ENCODE results near the gene PANX2. TPM values are rescaled to one million over a fixed set of nuclear protein-coding genes. Genes with fewer than 3 reads are reported as not detected.

PANX2 gene
- total RNA-seq, 1 donor from 2014 or later, result 3.0 TPM

DNA sequence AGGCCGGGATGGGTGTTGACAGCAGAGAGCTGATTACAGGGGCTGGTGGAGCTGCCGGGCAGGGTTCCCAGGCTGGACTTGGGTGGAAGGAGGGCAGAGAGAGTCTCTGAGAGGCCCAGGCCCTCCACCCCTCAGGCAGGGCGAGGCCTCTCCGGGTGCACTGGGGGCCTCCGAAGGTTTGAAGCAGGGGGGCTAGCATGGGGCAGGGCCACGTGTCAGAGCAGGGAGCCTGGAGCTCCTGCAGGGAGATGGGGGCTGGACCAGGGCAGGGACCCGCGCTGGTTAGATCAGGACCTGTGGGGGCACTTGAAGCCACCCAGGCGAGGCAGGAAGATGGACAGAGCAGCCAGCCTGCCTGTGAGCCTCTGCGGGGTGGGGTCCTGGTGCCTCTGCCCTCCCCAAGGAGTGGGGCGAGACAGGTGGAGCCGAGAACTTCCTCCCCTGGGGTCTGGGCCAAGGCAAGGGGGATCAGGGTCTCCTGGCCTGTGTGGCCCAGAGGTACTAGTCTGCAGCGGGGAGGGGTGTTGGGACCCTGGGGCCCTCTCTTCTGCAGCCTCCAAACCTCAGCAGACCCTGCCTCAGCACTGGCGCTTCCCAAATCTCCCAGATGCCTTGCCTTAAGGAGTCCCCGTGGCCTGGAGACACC lies 911 bp downstream of the PANX2 start:
- Histone ChIP-seq H3K9me3 (no peaks in the 10 kb centered on the region), H3K4me3 (peak overlapping the region; percentile 39), H3K36me3 (no peaks in the 10 kb centered on the region), H3K4me1 (peaks cover 5% of the 10 kb centered on the region), H3K27me3 (peaks cover 9% of the 10 kb centered on the region), H3K27ac (no peak overlapping the region)
- no peak for DNase-seq
- TF ChIP-seq, protein P1, sequence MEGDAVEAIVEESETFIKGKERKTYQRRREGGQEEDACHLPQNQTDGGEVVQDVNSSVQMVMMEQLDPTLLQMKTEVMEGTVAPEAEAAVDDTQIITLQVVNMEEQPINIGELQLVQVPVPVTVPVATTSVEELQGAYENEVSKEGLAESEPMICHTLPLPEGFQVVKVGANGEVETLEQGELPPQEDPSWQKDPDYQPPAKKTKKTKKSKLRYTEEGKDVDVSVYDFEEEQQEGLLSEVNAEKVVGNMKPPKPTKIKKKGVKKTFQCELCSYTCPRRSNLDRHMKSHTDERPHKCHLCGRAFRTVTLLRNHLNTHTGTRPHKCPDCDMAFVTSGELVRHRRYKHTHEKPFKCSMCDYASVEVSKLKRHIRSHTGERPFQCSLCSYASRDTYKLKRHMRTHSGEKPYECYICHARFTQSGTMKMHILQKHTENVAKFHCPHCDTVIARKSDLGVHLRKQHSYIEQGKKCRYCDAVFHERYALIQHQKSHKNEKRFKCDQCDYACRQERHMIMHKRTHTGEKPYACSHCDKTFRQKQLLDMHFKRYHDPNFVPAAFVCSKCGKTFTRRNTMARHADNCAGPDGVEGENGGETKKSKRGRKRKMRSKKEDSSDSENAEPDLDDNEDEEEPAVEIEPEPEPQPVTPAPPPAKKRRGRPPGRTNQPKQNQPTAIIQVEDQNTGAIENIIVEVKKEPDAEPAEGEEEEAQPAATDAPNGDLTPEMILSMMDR (IDR thresholded peaks at IDR 0.05), result no peak
- intact Hi-C loops (cut with DNase I), result no loop called here
- ATAC-seq, result peak; percentile 7

DNA sequence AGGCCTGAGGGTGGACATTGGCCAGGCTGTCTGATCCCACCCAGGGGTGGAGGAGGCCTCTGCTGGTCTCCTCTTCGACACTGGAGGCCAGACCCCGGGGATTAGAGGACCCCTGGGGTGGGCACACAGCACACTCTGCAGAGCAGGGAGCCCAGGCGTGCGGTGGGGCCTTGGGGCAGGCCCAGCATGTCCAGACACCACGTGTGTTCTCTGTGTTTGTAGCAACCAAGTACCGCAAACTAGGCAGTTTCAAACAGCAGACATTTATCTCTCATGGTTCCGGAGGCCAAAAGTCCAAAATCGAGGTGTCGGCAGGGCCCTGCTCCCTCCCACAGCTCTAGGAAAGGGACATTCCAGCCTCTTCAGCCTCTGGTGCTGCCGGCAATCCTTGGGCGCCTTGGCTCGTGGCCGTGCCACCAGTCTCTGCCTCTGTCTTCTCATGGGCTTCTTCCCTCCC lies 1.5 kb downstream of the PANX2 start:
- no peak for ATAC-seq

GRCh38 chr22:50173311-50173982 lies 2.9 kb downstream of the PANX2 start:
- Histone ChIP-seq H3K27me3 (peaks cover 9% of the 10 kb centered on the region), H3K4me3 (no peak overlapping the region), H3K9me3 (no peaks in the 10 kb centered on the region), H3K36me3 (no peaks in the 10 kb centered on the region), H3K27ac (no peak overlapping the region), H3K4me1 (peaks cover 5% of the 10 kb centered on the region)
- intact Hi-C loops (cut with DNase I), result no loop called here
- TF ChIP-seq, protein P1 (IDR thresholded peaks at IDR 0.05), result no peak
- ATAC-seq (peak; percentile 33), DNase-seq (no peak)

More for the DNA sequence above, 1.5 kb downstream of the PANX2 start:
- TF ChIP-seq, protein P1 (IDR thresholded peaks at IDR 0.05), result no peak
- no peak for DNase-seq
- intact Hi-C loops (cut with DNase I), result no loop called here
- H3K36me3 ChIP-seq, result no peaks in the 10 kb centered on the region
- H3K27me3 ChIP-seq, result peaks cover 9% of the 10 kb centered on the region
- H3K27ac ChIP-seq, result no peak overlapping the region
- H3K9me3 ChIP-seq, result no peaks in the 10 kb centered on the region
- peaks cover 5% of the 10 kb centered on the region for H3K4me1 ChIP-seq
- no peak overlapping the region for H3K4me3 ChIP-seq

- Histone ChIP-seq H3K9me3 (no peaks in the 10 kb centered on the region), H3K4me1 (peaks cover 5% of the 10 kb centered on the region), H3K36me3 (no peaks in the 10 kb centered on the region), H3K4me3 (no peak overlapping the region), H3K27me3 (peaks cover 9% of the 10 kb centered on the region), H3K27ac (no peak overlapping the region)
- intact Hi-C loops (cut with DNase I), result no loop called here
- DNase-seq (no peak), ATAC-seq (no peak)
- TF ChIP-seq, protein P1 (IDR thresholded peaks at IDR 0.05), result no peak
Measured at GRCh38 chr22:50173983-50174355, 3.4 kb downstream of the PANX2 start.

DNA sequence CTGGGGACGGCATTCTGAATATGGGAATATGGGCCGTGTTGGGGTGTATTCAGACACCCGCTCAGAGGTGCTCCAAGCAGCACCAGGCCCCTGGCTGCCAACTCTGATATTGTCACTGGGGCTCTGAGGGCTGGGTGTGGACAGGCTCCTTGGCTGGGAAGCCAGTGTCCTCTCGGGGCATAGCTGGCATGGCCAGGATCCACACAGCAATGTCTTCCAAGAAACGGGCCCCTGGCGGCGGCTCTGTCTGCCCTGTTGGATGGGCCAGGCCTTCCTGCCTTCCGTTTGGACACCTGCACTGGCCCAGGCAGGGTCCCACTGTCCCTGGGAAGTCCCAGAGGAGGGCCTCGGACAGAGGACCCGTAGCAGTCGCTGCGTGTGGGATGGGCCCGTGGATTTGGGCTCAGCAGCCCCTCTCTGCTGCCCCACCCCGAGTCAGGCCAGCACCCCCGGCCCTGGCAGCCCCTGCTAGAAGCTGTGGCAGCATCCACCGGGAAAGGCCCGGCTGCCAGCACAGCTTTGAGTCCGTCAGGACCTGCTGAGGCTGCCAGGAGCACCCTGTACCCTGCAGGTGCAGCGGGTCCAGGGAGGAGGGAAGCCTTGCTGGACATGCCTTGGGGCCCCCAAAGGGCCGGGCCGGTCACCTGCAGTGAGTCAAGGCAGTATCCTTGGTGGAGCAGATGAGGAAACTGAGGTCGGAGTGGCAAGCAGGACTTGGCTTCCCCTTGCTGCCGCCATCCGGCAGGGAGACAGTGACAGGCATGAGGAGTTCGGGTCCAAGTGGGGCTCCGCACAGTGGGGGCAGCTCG lies 4.1 kb downstream of the PANX2 start:
- Histone ChIP-seq H3K4me3 (no peak overlapping the region), H3K27ac (no peak overlapping the region), H3K36me3 (no peaks in the 10 kb centered on the region), H3K27me3 (peaks cover 9% of the 10 kb centered on the region), H3K9me3 (no peaks in the 10 kb centered on the region), H3K4me1 (peaks cover 5% of the 10 kb centered on the region)
- ATAC-seq (no peak), DNase-seq (no peak)
- intact Hi-C loops (cut with DNase I), result no loop called here
- TF ChIP-seq, protein P1 (IDR thresholded peaks at IDR 0.05), result no peak
